LNCaP clone FGC (cell line): Measurements from ENCODE around the gene SGCB.
A peak's percentile ranks its signal among the peaks of the same experiment; 100 is the strongest.

Experiments
- DNase-seq: peaks from one replicate; pipeline ENCODE4 v3.0.0-alpha.2; 2011; ENCODE audit warnings: low read depth
- H3K4me3 ChIP-seq: 2 replicates; pipeline ENCODE4 v1.5.1; 2011; ENCODE audit warnings: mild to moderate bottlenecking, low read depth, low read length, control low read depth
- TF ChIP-seq, protein P1 (sequence below): IDR thresholded peaks from 2 replicates; pipeline ENCODE4 v1.5.1; 2012; ENCODE audit warnings: mild to moderate bottlenecking; ENCODE audit not compliant: control insufficient read depth, insufficient read depth; ENCODE audit errors: extremely low read depth

Gene SGCB

DNA sequence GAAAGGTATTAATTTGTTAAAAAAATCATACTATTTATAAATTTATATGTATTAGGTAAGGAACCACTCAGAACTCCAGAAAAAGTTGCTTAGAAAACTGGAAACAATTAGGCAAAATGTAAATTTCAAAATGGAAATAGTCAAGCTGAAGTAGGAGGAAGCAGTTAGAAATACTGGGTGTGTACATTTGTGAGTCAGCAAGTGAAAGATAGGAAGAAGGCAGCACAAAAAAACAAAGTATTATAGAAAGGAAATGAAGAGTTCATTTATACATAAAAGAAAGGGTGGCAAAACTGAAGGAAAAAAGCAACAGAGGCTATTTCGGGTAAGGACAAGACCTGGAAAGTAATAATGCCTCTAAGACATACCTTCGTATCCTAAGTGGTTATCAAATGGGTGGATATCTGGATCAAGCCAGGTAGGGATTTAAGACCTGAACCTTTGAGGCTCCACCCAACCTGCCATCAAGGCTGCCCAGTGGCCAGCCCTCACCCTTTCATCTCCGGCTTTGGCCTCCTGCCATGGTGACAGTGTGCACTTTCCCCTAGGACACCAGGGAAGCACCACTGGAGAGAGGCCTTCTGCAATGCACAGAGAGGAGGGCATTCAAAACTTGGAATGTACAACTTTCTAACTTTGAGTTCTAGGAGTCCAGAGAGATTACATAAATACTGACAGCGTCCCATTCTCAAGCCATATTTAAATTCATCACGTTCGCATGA is 18.0 kb downstream of the SGCB start, which contains the start of gene LRRC66:
TSS of gene LRRC66 (minus strand) at position 428 of the 722 bp plus-strand sequence. CDS start 2,750 bp downstream, outside the sequence.
- no peak within 1 kb of the TSS for H3K4me3 ChIP-seq
- DNase-seq: no peak
- TF ChIP-seq, protein P1, sequence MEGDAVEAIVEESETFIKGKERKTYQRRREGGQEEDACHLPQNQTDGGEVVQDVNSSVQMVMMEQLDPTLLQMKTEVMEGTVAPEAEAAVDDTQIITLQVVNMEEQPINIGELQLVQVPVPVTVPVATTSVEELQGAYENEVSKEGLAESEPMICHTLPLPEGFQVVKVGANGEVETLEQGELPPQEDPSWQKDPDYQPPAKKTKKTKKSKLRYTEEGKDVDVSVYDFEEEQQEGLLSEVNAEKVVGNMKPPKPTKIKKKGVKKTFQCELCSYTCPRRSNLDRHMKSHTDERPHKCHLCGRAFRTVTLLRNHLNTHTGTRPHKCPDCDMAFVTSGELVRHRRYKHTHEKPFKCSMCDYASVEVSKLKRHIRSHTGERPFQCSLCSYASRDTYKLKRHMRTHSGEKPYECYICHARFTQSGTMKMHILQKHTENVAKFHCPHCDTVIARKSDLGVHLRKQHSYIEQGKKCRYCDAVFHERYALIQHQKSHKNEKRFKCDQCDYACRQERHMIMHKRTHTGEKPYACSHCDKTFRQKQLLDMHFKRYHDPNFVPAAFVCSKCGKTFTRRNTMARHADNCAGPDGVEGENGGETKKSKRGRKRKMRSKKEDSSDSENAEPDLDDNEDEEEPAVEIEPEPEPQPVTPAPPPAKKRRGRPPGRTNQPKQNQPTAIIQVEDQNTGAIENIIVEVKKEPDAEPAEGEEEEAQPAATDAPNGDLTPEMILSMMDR: no peak

DNA sequence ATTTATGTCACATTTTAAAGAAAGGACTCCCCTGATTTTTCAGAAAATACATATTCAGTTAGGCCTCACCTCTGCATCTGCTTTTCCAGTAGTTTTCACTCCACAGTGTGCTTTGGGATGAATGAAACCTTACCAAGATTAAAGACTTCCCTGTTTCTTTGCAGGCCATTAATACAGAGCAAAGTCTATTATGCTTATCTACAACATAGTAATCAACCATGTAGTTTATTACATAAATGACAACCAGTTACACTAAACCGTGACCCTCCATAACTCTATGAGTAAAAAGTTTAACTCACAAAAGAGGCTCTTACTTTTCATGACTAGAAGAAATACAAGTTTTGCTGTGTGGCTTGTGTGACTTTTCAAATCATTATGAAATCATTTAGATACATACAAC is 20.3 kb downstream of the SGCB start:
- H3K4me3 ChIP-seq: no peak overlapping the region
- TF ChIP-seq, protein P1: no peak
- no peak for DNase-seq

DNA sequence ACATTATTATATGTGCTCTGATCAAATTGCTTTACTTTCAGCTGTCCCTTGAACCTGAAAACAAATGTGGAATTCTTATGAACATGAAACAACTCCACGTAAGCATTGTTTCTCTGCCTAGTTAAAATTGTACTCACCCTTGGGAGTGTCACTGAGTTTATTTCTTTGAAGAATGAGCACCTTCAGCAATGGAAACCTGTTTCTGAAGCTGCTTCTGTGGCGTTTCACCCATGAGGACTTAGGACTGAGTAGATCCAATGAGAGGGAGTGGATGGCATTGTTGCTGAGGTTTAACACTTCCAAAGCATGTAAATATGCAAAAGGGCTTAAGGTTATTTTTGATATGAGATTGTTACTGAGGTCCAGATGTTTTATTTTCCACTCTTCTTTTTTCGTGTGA is 21.1 kb downstream of the SGCB start:
- DNase-seq: no peak
- no peak overlapping the region for H3K4me3 ChIP-seq
- TF ChIP-seq, protein P1: no peak

DNA sequence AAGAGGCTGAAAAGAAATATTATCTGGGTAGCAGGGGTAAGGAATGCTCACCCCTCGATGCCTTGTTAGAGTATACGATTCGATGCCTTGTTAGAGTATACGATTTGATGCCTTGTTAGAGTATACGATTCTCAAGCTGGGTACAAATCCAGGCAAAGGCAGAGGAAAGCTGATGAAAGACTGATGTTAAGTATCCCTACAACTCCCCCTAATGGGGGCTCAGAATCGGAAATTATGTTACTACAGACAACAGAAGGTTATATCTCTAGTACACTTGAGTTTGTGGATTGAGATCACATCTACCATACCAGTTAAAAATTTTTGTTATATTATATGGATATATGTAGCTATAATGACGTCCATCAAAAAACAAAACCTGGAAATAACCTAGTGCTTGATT is 22.7 kb downstream of the SGCB start:
- TF ChIP-seq, protein P1: peak; percentile 33
- no peak for DNase-seq
- no peak overlapping the region for H3K4me3 ChIP-seq

DNA sequence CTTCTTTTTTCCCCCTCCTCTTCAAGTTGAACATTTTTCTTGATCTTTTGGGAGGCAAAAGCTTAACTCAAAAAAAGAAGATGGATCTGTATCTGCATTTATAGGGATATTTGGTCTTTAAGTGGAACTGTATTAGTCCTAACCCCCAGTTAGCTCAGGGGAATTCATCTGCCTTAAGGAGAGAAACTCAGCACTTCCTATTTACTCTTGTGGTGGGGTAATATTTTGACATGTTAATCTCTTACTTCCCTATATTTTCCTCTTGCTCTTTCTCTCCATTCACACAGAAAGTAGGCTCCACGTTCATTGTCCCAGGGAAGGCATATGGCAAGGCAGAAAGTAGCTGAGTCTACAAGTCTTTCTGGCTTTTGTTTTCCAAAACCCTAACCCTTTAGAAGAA is 23.2 kb downstream of the SGCB start:
- TF ChIP-seq, protein P1: no peak
- no peak for DNase-seq
- H3K4me3 ChIP-seq: no peak overlapping the region

DNA sequence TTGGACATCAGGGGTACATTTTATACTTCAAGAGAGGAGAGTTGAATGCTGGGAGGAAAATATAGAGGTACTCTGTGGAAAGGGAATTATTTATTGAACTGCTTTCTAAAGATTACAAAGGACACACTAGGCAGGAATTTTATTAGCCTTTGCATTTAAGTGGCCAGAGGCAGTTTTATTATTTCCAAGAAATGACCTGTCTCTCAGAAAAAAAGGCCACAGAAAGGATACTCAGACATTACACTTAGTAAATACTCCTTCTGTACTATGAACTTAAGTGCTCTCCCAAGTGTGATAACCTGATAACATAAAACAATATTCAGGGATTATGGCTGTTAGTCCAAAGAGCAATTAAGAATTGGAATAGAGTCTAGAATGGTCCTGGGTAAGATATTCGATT is 25.4 kb downstream of the SGCB start:
- TF ChIP-seq, protein P1: no peak
- no peak for DNase-seq
- H3K4me3 ChIP-seq: no peak overlapping the region

DNA sequence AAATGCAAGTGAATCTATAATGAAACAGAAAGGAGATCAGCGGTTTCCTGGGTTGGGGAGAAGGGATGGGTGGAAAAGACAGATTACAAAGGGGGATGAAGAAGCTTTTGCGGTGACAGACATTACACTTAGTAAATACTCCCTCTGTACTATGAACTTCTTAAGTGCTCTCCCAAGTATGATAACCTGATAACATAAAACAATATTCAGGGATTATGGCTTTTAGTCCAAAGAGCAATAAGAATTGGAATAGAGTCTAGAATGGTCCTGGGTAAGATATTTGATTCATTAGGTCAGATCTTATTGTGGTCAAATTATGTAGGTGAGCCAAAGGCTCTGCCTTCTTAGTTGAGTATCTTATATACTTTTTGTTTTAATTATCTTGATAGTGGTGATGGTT is 27.1 kb downstream of the SGCB start:
- TF ChIP-seq, protein P1: no peak

More for the DNA sequence above, 27.1 kb downstream of the SGCB start:
- no peak overlapping the region for H3K4me3 ChIP-seq
- DNase-seq: no peak
